HEK293 (cell line): ENCODE measurements around the gene ANO9.
"Not testable (repeated sequence)": the region's sequence is repeated elsewhere in the genome, so short reads cannot be mapped to it uniquely, and the experiment has no call there.

Source experiments
- CTCF ChIA-PET: fragments of 350-600 bp; formaldehyde crosslinking; extraction: SDS; loops from one replicate; lab custom pipeline; 2021; ENCODE audit warnings: antibody characterized with exemption; lab: Yijun Ruan, JAX
- POLR2A ChIA-PET: fragments of 300-600 bp; formaldehyde crosslinking; extraction: SDS; loops from one replicate; lab custom pipeline; 2020; ENCODE audit warnings: antibody characterized with exemption, inconsistent platforms; lab: Yijun Ruan, JAX
- H3K27ac ChIP-seq: fragments of 200-500 bp; sonication (Bioruptor generic); 2 replicates; pipeline ENCODE4 v1.5.1; 2014; ENCODE audit warnings: low read depth, low read length, control low read depth, inconsistent platforms; ENCODE audit errors: extremely low read depth
- H3K36me3 ChIP-seq, 2 experiments: fragments of 200-500 bp in 1 of 2; sonication (Bioruptor generic) in 1 of 2; 1 replicate in 1 of 2; 2 replicates in 1 of 2; pipeline ENCODE4 v1.5.1; 2014 to 2017; ENCODE audit warnings: inconsistent platforms in 2 of 2, low read length in 2 of 2; ENCODE audit not compliant: control insufficient read depth in 2 of 2, insufficient read depth in 1 of 2
- H3K4me1 ChIP-seq: fragments of 200-500 bp; sonication (Bioruptor generic); 2 replicates; pipeline ENCODE4 v1.5.1; 2014; ENCODE audit warnings: mild to moderate bottlenecking, low read length, inconsistent platforms; ENCODE audit not compliant: control insufficient read depth, insufficient read depth
- H3K4me3 ChIP-seq: 2 replicates; pipeline ENCODE4 v1.5.1; 2011; ENCODE audit warnings: low read depth, mild to moderate bottlenecking, control low read depth, low read length, moderate library complexity
- H3K9me3 ChIP-seq: fragments of 200-500 bp; sonication (Bioruptor generic); 2 replicates; pipeline ENCODE4 v1.5.1; 2014; ENCODE audit warnings: low read depth, low read length, inconsistent platforms; ENCODE audit not compliant: control insufficient read depth, insufficient read depth
- GLIS1 ChIP-seq: fragments of 450-650 bp; formaldehyde crosslinking; IDR thresholded peaks from 2 replicates; pipeline ENCODE4 v1.5.1; 2016; ENCODE audit warnings: missing biosample characterization, missing genetic modification characterization
- GLIS2 ChIP-seq: fragments of 450-650 bp; formaldehyde crosslinking; IDR thresholded peaks from 2 replicates; pipeline ENCODE4 v1.5.1; 2016; ENCODE audit warnings: missing biosample characterization, missing genetic modification characterization
- KLF7 ChIP-seq: fragments of 450-650 bp; formaldehyde crosslinking; IDR thresholded peaks from 2 replicates; pipeline ENCODE4 v1.5.1; 2016; ENCODE audit warnings: missing biosample characterization, missing genetic modification characterization, borderline replicate concordance
- PRDM1 ChIP-seq: fragments of 450-650 bp; formaldehyde crosslinking; IDR thresholded peaks from 2 replicates; pipeline ENCODE4; 2016; ENCODE audit warnings: missing biosample characterization, missing genetic modification characterization
- SCRT2 ChIP-seq: fragments of 450-650 bp; formaldehyde crosslinking; IDR thresholded peaks from 2 replicates; pipeline ENCODE4 v1.5.1; 2016; ENCODE audit warnings: missing biosample characterization, missing genetic modification characterization
- ZIC2 ChIP-seq: fragments of 450-650 bp; formaldehyde crosslinking; IDR thresholded peaks from 2 replicates; pipeline ENCODE4 v1.5.1; 2016; ENCODE audit warnings: missing biosample characterization, missing genetic modification characterization
- ZNF155 ChIP-seq: fragments of 450-650 bp; formaldehyde crosslinking; IDR thresholded peaks from 2 replicates; pipeline ENCODE4 v1.5.1; 2016; ENCODE audit warnings: missing biosample characterization, missing genetic modification characterization
- ZNF157 ChIP-seq: fragments of 450-650 bp; formaldehyde crosslinking; IDR thresholded peaks from 2 replicates; pipeline ENCODE4 v1.5.1; 2016; ENCODE audit warnings: missing biosample characterization, missing genetic modification characterization
- TF ChIP-seq, protein P1 (sequence below): sonication (generic); formaldehyde crosslinking; IDR thresholded peaks from 2 replicates; pipeline ENCODE4 v1.8.1; 2022; ENCODE audit warnings: mild to moderate bottlenecking, moderate library complexity, missing genetic modification reagents
- TF ChIP-seq, protein P2 (sequence below): fragments of 450-650 bp; formaldehyde crosslinking; IDR thresholded peaks from 2 replicates; pipeline ENCODE4 v1.5.1; 2017; ENCODE audit warnings: missing biosample characterization, missing genetic modification characterization
- TF ChIP-seq, protein P3 (sequence below): fragments of 450-650 bp; formaldehyde crosslinking; IDR thresholded peaks from 2 replicates; pipeline ENCODE4 v1.5.0; 2017; ENCODE audit warnings: missing biosample characterization, missing genetic modification characterization, borderline replicate concordance

The ANO9 gene

GRCh38 chr11:412641-413119, 29.1 kb downstream of the ANO9 start (continued):
- TF ChIP-seq ZNF155 (tag by site-specific recombination), result no peak

- not testable (repeated sequence) for H3K4me3 ChIP-seq, H3K27ac ChIP-seq, H3K36me3 ChIP-seq, H3K4me1 ChIP-seq, H3K9me3 ChIP-seq
- ChIA-PET CTCF (interaction anchor here (0.6 kb wide), 1 partner anchor 15 kb away, joined by 3 read pairs; no protein-coding TSS in a partner anchor), POLR2A (interaction anchor here (0.6 to 1.0 kb wide), 2 partner anchors 204 to 332 kb away, joined by 3 read pairs; partner anchors contain the start of genes BET1L and RIC8A)
These were observed 30.3 kb downstream of the ANO9 start for GRCh38 chr11:411520-411919.

GRCh38 chr11:410711-411110, 31.1 kb downstream of the ANO9 start:
- H3K27ac ChIP-seq, H3K36me3 ChIP-seq, H3K4me3 ChIP-seq, POLR2A ChIA-PET, H3K9me3 ChIP-seq, H3K4me1 ChIP-seq, CTCF ChIA-PET: not testable (repeated sequence)

GRCh38 chr11:409600-410483, 32.0 kb downstream of the ANO9 start:
- Histone ChIP-seq H3K36me3 (peaks cover 0 to 2% of the 10 kb centered on the region in 2 experiments; a peak in 1 of 3 replicates), H3K4me3 (no peak overlapping the region), H3K27ac (no peak overlapping the region), H3K9me3 (no peaks in the 10 kb centered on the region), H3K4me1 (no peaks in the 10 kb centered on the region)
- ChIA-PET POLR2A (no interaction called here), CTCF (interaction anchor here (0.6 to 0.7 kb wide), 2 partner anchors 38 to 39 kb away, joined by 3 read pairs; no protein-coding TSS in a partner anchor)
- TF ChIP-seq ZNF157 (tag by site-specific recombination), result no peak
- TF ChIP-seq GLIS2 (tag by site-specific recombination), result peak; percentile 11; the same call in 1 of the 2 replicates
- TF ChIP-seq ZIC2 (tag by site-specific recombination), result peak; percentile 62

- ChIA-PET CTCF (interaction anchor here (0.7 kb wide), 1 partner anchor 40 kb away, joined by 3 read pairs; no protein-coding TSS in a partner anchor), POLR2A (no interaction called here)
- Histone ChIP-seq H3K9me3 (no peaks in the 10 kb centered on the region), H3K4me3 (no peak overlapping the region), H3K4me1 (no peaks in the 10 kb centered on the region)
- TF ChIP-seq, protein P1, sequence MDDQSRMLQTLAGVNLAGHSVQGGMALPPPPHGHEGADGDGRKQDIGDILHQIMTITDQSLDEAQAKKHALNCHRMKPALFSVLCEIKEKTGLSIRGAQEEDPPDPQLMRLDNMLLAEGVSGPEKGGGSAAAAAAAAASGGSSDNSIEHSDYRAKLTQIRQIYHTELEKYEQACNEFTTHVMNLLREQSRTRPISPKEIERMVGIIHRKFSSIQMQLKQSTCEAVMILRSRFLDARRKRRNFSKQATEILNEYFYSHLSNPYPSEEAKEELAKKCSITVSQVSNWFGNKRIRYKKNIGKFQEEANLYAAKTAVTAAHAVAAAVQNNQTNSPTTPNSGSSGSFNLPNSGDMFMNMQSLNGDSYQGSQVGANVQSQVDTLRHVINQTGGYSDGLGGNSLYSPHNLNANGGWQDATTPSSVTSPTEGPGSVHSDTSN (CRISPR knock-in tag), result no peak
- TF ChIP-seq ZIC2 (tag by site-specific recombination), result peak; percentile 66
- no peak for TF ChIP-seq PRDM1 (tag by site-specific recombination)
- peak; percentile 29 for TF ChIP-seq GLIS1 (tag by site-specific recombination)
- no peak for TF ChIP-seq KLF7 (tag by site-specific recombination)
- TF ChIP-seq, protein P2, sequence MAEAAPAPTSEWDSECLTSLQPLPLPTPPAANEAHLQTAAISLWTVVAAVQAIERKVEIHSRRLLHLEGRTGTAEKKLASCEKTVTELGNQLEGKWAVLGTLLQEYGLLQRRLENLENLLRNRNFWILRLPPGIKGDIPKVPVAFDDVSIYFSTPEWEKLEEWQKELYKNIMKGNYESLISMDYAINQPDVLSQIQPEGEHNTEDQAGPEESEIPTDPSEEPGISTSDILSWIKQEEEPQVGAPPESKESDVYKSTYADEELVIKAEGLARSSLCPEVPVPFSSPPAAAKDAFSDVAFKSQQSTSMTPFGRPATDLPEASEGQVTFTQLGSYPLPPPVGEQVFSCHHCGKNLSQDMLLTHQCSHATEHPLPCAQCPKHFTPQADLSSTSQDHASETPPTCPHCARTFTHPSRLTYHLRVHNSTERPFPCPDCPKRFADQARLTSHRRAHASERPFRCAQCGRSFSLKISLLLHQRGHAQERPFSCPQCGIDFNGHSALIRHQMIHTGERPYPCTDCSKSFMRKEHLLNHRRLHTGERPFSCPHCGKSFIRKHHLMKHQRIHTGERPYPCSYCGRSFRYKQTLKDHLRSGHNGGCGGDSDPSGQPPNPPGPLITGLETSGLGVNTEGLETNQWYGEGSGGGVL (tag by site-specific recombination), result no peak
- TF ChIP-seq, protein P3, sequence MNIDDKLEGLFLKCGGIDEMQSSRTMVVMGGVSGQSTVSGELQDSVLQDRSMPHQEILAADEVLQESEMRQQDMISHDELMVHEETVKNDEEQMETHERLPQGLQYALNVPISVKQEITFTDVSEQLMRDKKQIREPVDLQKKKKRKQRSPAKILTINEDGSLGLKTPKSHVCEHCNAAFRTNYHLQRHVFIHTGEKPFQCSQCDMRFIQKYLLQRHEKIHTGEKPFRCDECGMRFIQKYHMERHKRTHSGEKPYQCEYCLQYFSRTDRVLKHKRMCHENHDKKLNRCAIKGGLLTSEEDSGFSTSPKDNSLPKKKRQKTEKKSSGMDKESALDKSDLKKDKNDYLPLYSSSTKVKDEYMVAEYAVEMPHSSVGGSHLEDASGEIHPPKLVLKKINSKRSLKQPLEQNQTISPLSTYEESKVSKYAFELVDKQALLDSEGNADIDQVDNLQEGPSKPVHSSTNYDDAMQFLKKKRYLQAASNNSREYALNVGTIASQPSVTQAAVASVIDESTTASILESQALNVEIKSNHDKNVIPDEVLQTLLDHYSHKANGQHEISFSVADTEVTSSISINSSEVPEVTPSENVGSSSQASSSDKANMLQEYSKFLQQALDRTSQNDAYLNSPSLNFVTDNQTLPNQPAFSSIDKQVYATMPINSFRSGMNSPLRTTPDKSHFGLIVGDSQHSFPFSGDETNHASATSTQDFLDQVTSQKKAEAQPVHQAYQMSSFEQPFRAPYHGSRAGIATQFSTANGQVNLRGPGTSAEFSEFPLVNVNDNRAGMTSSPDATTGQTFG (tag by site-specific recombination), result no peak
- TF ChIP-seq SCRT2 (tag by site-specific recombination), result peak; percentile 88
- TF ChIP-seq, all 188 proteins: peak for 3
- Histone ChIP-seq H3K27ac (no peak overlapping the region), H3K36me3 (peaks cover 0 to 10% of the 10 kb centered on the region in 2 experiments; a peak in 1 of 3 replicates)
These were observed 32.7 kb downstream of the ANO9 start for GRCh38 chr11:409008-409599.
